ENCODE measurements around the gene ARAP2. TPM values are rescaled to one million over a fixed set of nuclear protein-coding genes. Genes with fewer than 3 reads are reported as not detected.

ARAP2 gene
- total and polyA plus RNA-seq, 9 of the 15 experiments (the other 6 are each of a cell fraction or from before 2014, with no cell fraction given): 0.03 to 0.35 (median 0.11) TPM; not detected in 4

- no peak for TF ChIP-seq RFX7 (CRISPR knock-in tag; IDR thresholded peaks at IDR 0.05)
- no peak for TF ChIP-seq ERF (CRISPR knock-in tag; IDR thresholded peaks at IDR 0.05)
- TF ChIP-seq FOS (IDR thresholded peaks at IDR 0.05; ENCODE audit: extremely low read depth, insufficient read length): no peak
- no peak for TF ChIP-seq OTX1 (CRISPR knock-in tag; IDR thresholded peaks at IDR 0.05)
- TF ChIP-seq ZKSCAN8 (CRISPR knock-in tag; IDR thresholded peaks at IDR 0.05): no peak
- TF ChIP-seq KLF16 (IDR thresholded peaks at IDR 0.05): no peak
- no peak for TF ChIP-seq E4F1 (CRISPR knock-in tag; IDR thresholded peaks at IDR 0.05; ENCODE audit: borderline replicate concordance)
- TF ChIP-seq HLTF (IDR thresholded peaks at IDR 0.05): no peak
- no peak for TF ChIP-seq BDP1 (IDR thresholded peaks at IDR 0.05; ENCODE audit: insufficient read depth, insufficient read length)
- no peak for TF ChIP-seq ZNF766 (CRISPR knock-in tag; conservative IDR thresholded peaks at IDR 0.05)
- TF ChIP-seq PHB2 (IDR thresholded peaks at IDR 0.05; ENCODE audit: low read depth): no peak
- TF ChIP-seq ATF4 (CRISPR knock-in tag; IDR thresholded peaks at IDR 0.05): no peak
- BruUV-seq (replicated peaks): no TSS peak
- no peak overlapping the region for H3K4me2 ChIP-seq (ENCODE audit: insufficient read depth, low read length)
- ChIA-PET CTCF (ENCODE audit: low intra/inter-chr PET ratio) (no interaction called here), POLR2A (no interaction called here)
- WGBS (ENCODE audit: insufficient coverage, low coverage, missing lambda C conversion rate): 0% methylated on average over 2 of the region's 2 CpGs
- H2AFZ ChIP-seq (ENCODE audit: low read depth, low read length): no peak overlapping the region
- no peak for ATAC-seq
- no peaks in the 10 kb centered on the region for H3K27me3 ChIP-seq (ENCODE audit: control insufficient read depth in 2 of 2, insufficient read depth in 2 of 2, low read length in 2 of 2)
- in situ Hi-C loops (cut with MboI) (no loop called here), intact Hi-C loops (cut with micrococcal nuclease) (no loop called here)
- no peaks in the 10 kb centered on the region for H3K9me1 ChIP-seq (ENCODE audit: control insufficient read depth, insufficient read depth, low read length)
- FAIRE-seq: no peak
- DNase-seq (ENCODE audit: extremely low read depth in 1 of 4, low spot score in 3 of 4): no peak
- H3K9me3 ChIP-seq (replicated peaks; ENCODE audit: control insufficient read depth, insufficient read depth, low read depth, low read length): no peaks in the 10 kb centered on the region
- H3K79me2 ChIP-seq (ENCODE audit: control insufficient read depth, insufficient read depth, low read length): no peaks in the 10 kb centered on the region
- H3K4me3 ChIP-seq: no peak overlapping the region
- no peaks in the 10 kb centered on the region for H3K36me3 ChIP-seq (ENCODE audit: control insufficient read depth, insufficient read depth, low read length)
- no peak overlapping the region for H3K27ac ChIP-seq (ENCODE audit: extremely low read depth, low read depth, low read length)
- H3K4me1 ChIP-seq (replicated peaks in 1 of 2; ENCODE audit: control insufficient read depth in 2 of 2, insufficient read depth in 2 of 2, low read length in 2 of 2): no peaks in the 10 kb centered on the region
- H4K20me1 ChIP-seq (replicated peaks; ENCODE audit: control insufficient read depth, insufficient read depth, low read length): no peaks in the 10 kb centered on the region
- H3K9ac ChIP-seq (ENCODE audit: insufficient read depth in 1 of 2, low read depth in 2 of 2, low read length in 2 of 2): no peak overlapping the region
Observed at GRCh38 chr4:36264207-36264826, 20.0 kb upstream of the ARAP2 start.
